ENCODE results near the gene LRG1.

LRG1 gene

DNA sequence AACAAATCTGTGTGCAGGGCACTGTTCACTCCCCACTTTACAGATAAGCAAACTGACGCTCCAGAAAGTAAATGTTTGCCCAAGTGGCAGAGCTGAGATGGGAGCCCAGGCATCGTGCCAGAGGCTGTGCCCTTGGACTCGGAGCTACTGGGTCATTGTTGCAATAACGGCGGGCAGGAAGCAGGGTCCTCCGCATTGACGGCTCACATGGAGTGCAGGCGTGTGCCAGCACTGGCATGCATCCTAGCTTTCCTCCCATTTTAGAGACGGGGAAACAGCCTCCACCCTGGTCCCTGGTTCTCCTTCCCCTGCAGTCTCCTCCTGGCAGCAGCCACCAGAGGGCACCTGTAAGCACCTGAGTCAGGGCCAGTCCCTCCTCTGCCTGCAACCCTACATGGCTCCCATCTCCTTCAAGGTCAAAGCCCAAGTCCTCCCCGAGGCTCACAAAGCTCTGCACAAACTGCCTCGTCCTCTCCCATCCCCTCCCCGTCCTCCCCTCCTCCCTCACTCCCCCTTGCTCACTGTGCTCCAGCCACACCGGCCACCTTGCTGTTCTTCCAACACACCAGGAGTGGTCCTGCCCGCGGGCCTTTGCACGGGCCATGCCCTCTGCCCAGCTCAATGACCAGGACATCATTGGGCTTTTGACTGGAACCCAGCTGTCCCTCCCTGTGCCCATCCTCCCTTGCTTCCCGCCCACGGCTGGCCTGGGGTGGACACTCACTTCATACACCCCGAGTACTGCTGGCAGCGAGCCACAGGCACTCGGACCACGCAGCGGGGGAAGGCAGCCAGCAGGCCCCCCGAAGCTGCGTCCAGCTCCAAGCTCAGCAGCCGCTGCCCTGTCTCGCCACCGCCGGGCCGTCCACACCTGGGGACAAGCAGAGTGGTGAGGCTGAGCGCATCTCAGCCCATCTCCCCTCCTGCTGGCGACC lies 7.7 kb upstream of the LRG1 start:
- TF ChIP-seq GATA3 (IDR thresholded peaks at IDR 0.05; ENCODE audit: low read depth, low read length), result no peak
- TF ChIP-seq GATA2 (IDR thresholded peaks at IDR 0.05; ENCODE audit: low read depth, low read length), result no peak

DNA sequence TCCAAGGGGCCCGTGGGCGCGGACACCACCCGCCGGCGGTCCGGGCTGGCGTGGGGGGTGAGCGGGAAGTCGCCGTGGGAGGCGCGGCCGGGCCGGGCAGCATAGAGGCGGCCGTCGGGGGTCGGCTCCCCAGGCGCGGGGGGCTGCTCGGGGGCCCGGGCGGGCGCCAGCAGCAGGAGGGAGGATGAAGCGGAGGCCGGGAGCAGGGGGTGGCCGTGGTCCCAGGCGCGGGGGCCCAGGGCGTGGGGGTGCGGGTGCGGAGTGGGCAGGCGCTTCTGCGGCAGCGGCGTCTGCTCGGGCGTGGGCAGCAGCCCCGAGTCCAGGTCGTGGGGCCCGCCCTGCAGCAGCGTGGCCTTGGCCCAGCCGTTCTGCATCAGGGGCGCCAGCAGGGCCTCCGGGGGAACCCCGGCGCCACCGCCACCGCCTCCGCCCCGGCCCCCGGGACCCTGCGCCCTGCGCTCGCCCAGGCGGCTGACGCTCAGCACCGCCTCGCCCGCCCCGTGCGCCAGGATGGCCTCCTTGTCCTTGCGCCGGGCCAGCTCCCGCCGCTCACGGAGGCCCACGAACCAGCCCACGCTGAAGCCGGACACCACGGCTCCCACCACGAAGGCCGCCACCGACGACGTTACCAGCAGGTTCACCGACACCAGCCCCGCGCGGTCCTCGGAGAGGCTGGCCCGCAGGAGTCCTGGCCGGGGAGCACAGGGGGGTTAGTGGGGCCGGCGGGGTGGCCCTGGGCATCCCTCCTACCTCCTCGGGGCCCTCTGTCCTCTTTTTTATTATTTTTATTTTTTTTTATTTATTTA lies 4.2 kb upstream of the LRG1 start:
- TF ChIP-seq GATA3 (IDR thresholded peaks at IDR 0.05; ENCODE audit: low read depth, low read length) (no peak), GATA2 (IDR thresholded peaks at IDR 0.05; ENCODE audit: low read depth, low read length) (no peak)

DNA sequence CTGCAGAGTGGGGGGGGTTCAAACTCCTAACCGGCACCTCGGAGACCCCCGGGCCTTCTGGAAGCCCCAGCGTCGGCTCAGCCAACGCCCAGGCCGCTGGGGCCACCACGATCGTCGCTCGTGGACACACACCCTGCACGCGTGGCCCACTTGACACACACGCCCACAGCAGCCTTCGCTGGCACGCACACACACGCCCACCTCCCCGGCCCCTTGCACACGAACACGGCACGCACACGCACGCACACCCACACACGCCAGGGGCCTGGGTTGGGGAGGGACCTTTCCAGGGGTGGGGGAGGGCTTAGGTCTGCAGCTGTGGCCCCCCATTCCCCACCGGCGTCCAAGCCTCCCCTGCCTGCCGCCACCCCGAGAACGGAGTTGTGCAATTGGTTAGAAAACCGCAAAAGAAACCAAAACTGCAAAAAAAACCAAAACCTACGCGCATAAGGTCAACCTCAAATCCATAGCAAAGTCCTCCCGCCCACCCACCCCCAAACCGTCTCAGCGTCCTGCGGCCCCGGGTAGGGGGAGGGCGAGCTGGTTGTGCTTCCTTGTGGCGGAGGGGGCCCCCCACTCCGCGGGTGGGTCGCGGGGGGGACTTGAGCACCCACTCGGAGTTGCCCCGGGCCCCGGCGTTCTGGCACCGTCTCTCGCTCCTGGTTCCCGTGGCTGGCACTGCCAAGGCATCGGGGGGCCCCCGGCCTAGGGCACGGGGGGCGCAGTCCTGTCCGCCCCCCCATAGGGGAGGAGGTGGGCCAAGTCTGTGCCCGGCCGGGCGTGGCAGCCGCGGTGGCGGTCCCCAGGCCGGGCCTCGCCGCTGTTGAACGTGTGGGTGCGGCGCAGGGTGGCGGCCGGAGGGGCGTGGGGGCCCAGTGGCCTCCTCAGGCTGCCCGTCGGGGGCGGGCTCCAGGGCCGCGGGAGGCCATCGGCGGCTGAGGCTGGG lies 3.3 kb upstream of the LRG1 start:
- TF ChIP-seq GATA3 (IDR thresholded peaks at IDR 0.05; ENCODE audit: low read depth, low read length) (no peak), GATA2 (IDR thresholded peaks at IDR 0.05; ENCODE audit: low read depth, low read length) (no peak)

DNA sequence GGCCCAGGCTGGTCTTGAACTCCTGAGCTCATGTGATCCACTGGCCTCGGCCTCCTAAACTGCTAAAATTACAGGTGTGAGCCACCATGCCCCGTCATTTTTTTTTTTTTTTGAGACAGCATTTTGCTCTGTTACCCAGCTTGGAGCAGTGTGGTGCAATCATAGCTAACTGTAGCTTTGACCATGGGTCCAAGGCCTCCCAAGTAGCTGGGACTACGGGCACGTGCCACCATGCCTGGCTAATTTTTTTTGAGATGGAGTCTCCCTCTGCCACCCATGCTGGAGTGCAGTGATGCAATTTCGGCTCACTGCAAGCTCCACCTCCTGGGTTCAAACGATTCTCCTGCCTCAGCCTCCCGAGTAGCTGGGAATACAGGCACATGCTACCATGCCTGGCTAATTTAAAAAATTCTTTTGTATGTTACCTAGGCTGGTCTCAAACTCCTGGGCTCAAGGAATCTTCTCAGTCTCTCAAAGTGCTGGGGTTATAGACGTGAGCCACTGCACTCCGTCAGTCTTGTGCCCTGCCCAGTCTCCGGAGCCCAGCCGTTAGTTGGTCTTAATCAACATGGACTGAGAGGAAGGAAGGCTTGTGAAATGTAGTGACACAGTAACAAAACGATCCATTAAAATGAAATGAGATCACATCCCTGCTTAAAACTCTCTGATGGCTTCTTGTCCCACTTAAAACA lies 1.4 kb upstream of the LRG1 start:
- no peak for TF ChIP-seq GATA3 (IDR thresholded peaks at IDR 0.05; ENCODE audit: low read depth, low read length)
- no peak for TF ChIP-seq GATA2 (IDR thresholded peaks at IDR 0.05; ENCODE audit: low read depth, low read length)

DNA sequence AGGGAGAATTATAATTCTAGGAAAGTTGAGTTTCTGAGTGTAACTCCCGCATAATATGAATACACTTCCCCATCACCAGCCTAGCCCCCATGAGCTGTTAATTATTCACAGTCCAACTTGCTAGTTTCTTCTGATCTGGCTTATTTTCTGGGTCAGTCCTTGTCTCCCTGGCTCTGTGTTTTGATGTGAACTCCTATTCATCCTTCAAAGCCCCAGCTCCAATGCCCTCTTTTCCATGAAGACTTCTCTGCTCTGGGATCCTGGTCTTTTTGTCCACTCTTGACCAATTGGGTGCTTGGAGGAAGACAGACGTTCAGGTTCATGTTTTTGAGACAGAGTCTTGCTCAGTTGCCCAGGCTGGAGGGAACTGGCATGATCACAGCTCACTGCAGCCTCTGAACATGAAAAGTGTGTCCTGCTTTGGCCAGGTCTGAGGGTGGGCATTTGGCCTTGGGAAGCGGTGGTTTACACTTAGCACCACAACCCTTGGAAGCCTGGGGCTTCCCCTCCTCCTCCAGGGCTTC lies 605 bp downstream of the LRG1 start:
- TF ChIP-seq GATA3 (IDR thresholded peaks at IDR 0.05; ENCODE audit: low read depth, low read length), result no peak
- TF ChIP-seq GATA2 (IDR thresholded peaks at IDR 0.05; ENCODE audit: low read depth, low read length), result no peak

DNA sequence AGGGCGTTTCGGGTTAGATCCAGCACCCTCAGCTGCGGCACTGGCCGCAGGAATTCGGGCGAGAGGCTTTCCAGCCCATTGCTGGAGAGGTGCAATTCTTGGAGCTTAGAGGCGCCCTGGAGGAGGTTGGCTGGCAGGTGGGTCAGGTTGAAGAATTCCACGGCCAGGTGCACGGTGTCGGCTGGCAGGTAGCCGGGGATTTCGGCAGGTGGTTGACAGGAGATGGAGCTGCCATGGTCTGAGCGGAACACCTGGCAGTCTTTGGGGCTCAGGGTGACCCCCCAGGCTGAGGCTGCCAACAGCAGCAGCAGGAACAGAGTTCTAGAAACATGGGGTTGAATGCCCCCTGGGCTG lies 1.3 kb downstream of the LRG1 start:
- TF ChIP-seq GATA3 (IDR thresholded peaks at IDR 0.05; ENCODE audit: low read depth, low read length), result no peak
- TF ChIP-seq GATA2 (IDR thresholded peaks at IDR 0.05; ENCODE audit: low read depth, low read length), result no peak

DNA sequence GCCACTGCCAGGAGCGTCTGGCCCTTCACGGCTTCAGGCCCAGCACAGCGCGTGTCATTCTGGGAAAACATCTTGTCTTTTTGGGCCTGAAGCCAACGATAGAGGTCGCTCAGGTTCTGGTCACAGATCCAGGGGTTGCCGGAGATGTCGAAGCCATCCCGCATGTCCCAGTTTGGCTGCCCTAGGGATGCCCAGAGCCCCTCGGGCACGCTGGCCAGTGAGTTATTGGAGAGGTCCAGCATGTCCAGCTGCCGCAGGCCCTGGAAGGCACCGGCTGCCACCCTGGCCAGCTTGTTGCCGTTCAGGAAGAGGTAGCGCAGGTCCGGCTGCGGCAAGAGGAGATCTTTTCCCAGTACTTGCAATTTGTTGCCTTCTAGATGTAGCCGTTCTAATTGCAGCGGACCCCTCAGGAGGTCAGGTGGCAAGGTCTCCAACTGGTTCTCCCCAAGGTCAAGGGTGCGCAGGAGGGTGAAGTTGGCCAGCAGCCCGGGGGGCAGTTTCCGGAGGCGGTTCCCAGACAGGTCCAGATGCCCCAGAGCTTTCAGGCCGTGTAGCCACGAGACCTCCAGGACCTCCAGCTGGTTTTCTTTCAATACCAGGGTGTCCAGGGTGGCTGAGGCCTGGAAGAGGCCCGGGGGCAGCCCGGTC lies 1.8 kb downstream of the LRG1 start:
- no peak for TF ChIP-seq GATA2 (IDR thresholded peaks at IDR 0.05; ENCODE audit: low read depth, low read length)
- no peak for TF ChIP-seq GATA3 (IDR thresholded peaks at IDR 0.05; ENCODE audit: low read depth, low read length)

DNA sequence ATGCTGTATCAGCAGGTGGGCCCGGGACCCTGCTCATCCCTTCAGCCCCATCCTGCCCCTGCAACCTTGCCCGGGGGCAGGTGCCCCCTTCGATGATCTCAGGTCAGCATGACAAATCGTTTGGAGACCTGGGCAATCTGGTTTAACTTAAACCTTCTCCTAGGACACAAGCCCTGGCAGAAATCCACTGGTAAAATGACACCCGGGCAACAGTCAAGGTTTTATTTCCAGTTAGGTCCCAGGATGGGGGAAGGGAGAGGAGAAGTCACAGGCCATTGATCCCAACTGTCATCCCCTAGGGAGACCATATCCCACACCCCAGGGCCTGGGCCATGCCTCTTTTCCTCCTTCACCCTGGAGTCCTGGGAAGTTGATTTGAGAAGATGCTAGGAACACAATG lies 3.0 kb downstream of the LRG1 start:
- TF ChIP-seq GATA3 (IDR thresholded peaks at IDR 0.05; ENCODE audit: low read depth, low read length) (no peak), GATA2 (IDR thresholded peaks at IDR 0.05; ENCODE audit: low read depth, low read length) (no peak)

DNA sequence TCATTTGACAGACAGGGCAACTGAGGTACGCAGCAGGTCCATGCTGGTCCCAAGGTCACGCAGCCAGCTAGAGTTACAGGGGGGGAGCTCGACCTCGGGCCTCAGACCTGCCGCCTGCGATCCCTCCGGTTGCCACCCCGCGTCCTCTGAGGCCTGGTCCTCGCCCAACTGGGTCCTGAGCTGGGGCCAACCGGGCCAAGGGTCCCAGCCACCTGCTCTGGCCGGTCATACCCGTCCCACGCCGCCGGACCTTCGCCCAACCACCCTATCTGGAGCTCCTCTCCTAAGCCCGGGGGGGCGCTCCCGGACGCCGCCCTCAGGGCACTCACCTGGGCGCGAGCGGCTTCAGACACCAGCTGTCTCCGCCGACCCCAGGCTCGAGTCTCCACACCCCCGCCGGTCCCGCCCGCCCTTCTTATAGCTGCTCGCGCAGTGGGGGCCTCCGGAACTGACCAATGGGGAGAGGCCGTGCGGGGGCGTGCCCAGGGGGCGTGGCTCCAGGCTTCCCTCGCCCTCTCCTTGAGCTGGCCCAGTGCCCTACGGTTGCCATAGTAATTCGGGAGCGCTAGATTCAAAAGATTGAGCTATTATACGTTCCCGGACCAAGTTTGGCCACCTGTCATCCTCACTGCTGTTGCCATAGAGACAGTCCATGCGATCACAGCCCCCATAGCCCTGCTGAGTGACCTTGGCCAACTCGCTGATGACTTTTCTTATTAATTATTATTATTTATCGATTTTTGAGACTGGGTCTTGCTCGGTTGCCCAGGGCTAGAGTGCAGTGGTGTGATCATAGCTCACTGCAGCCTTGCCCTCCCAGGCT lies 4.8 kb downstream of the LRG1 start, which contains the start of gene PLIN5:
Gene PLIN5, minus strand, starts transcription at position 389 of the 823 bp plus-strand sequence. CDS start 1,150 bp downstream, outside the sequence.
- peak; percentile 91 for TF ChIP-seq GATA2 (IDR thresholded peaks at IDR 0.05; ENCODE audit: low read depth, low read length)
- no peak; the same call in 1 of the 2 replicates for TF ChIP-seq GATA3 (IDR thresholded peaks at IDR 0.05; ENCODE audit: low read depth, low read length)

DNA sequence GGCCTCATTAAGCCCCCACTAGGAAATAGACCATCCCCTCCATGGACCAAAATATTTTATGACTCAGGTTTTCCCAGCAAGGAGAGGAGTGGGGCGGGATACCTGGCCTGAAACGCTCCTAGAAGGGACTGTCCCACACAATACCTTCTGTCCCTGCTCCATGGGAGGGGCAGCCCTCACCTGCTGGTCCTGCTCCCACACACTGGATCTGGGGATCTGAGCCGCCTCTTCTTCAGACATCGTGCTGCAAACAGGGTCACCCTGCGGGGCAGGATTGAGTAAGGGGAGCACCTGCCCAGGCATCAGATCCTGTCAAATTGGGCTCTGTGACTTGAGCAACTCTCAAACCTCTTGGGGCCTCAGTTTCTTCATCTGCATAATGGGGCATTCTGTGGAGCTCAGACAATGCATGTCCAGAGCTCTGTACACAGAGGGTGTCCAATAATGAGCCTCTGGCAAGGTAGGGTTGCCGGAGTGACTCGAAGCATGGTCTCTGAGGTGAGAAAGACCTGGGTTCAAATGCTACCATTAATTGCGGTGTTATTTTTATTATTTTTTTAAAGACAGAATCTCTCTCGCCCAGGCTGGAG lies 5.9 kb downstream of the LRG1 start:
- TF ChIP-seq GATA3 (IDR thresholded peaks at IDR 0.05; ENCODE audit: low read depth, low read length) (no peak), GATA2 (IDR thresholded peaks at IDR 0.05; ENCODE audit: low read depth, low read length) (no peak)

DNA sequence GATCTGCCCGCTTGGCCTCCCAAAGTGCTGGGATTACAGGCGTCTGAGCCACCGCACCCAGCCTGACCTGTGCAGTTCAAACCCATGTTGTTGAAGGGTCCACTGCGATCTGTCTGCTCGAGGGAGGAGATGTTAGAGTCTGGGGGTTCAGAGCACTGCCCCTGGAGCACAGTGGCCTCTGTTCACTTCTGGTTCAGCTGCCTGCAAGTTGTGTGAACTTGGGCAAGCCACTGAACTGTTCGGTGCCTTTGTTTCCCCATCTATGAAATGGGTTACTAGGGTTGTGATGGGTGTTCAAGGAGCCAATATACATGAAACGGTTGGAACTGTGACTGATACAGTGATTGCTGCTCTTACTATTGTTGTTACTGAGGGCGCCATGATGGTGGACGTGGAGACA lies 6.5 kb downstream of the LRG1 start:
- TF ChIP-seq GATA3 (IDR thresholded peaks at IDR 0.05; ENCODE audit: low read depth, low read length) (no peak), GATA2 (IDR thresholded peaks at IDR 0.05; ENCODE audit: low read depth, low read length) (no peak)

Measured in SH-SY5Y (cell line).